NCI-H2227 treated with DMSO at 0.1 percent for 48 hours (cell line): ENCODE results near the gene RNF180.

Source experiments
- DNase-seq: peaks from one replicate; lab custom pipeline; 2025; lab: John Stamatoyannopoulos, UW

RNF180 gene

GRCh38 chr5:64165500-64166200, at the start of gene RNF180:
RNF180 (plus strand) TSS chr5:64165843; CDS start chr5:64200808, 34,965 bp downstream.
- DNase-seq: no peak

- no peak for DNase-seq
Measured at GRCh38 chr5:64125521-64125920, 40.1 kb upstream of the RNF180 start.

- no peak for DNase-seq
Measured at GRCh38 chr5:64126202-64126741, 39.4 kb upstream of the RNF180 start.

- no peak for DNase-seq
Measured at GRCh38 chr5:64140018-64140417, 25.6 kb upstream of the RNF180 start.

GRCh38 chr5:64144425-64145215, 21.0 kb upstream of the RNF180 start:
- no peak for DNase-seq

- DNase-seq: no peak
Measured at GRCh38 chr5:64145216-64145895, 20.3 kb upstream of the RNF180 start.

GRCh38 chr5:64147379-64147778, 18.3 kb upstream of the RNF180 start:
- no peak for DNase-seq

- no peak for DNase-seq
Measured at GRCh38 chr5:64147849-64148441, 17.7 kb upstream of the RNF180 start.

GRCh38 chr5:64149268-64149667, 16.4 kb upstream of the RNF180 start:
- DNase-seq: no peak

GRCh38 chr5:64149857-64150521, 15.7 kb upstream of the RNF180 start:
- no peak for DNase-seq

- DNase-seq: no peak
Measured at GRCh38 chr5:64156261-64156660, 9.4 kb upstream of the RNF180 start.

GRCh38 chr5:64158827-64159226, 6.8 kb upstream of the RNF180 start:
- no peak for DNase-seq

GRCh38 chr5:64160201-64160600, 5.4 kb upstream of the RNF180 start:
- DNase-seq: no peak

- no peak for DNase-seq
Measured at GRCh38 chr5:64161420-64161819, 4.2 kb upstream of the RNF180 start.

GRCh38 chr5:64163135-64163534, 2.5 kb upstream of the RNF180 start:
- DNase-seq: no peak

GRCh38 chr5:64163746-64164145, 1.9 kb upstream of the RNF180 start:
- DNase-seq: no peak

GRCh38 chr5:64164166-64164565, 1.5 kb upstream of the RNF180 start:
- DNase-seq: no peak

- DNase-seq: no peak
Measured at GRCh38 chr5:64165160-64165499, 513 bp upstream of the RNF180 start.

- no peak for DNase-seq
Measured at GRCh38 chr5:64166201-64166959, 737 bp downstream of the RNF180 start.

GRCh38 chr5:64176301-64176700, 10.7 kb downstream of the RNF180 start:
- DNase-seq: no peak
